ENCODE results near the gene PRR16. TPM values are rescaled to one million over a fixed set of nuclear protein-coding genes. Genes with fewer than 3 reads are reported as not detected.

The PRR16 gene
- total RNA-seq, 1 experiment from 2014 or later = 20.8 TPM

- DNase-seq (ENCODE audit: low read depth) = peak; percentile 57
These were observed 52.7 kb downstream of the PRR16 start for GRCh38 chr5:120516805-120517204.

DNA sequence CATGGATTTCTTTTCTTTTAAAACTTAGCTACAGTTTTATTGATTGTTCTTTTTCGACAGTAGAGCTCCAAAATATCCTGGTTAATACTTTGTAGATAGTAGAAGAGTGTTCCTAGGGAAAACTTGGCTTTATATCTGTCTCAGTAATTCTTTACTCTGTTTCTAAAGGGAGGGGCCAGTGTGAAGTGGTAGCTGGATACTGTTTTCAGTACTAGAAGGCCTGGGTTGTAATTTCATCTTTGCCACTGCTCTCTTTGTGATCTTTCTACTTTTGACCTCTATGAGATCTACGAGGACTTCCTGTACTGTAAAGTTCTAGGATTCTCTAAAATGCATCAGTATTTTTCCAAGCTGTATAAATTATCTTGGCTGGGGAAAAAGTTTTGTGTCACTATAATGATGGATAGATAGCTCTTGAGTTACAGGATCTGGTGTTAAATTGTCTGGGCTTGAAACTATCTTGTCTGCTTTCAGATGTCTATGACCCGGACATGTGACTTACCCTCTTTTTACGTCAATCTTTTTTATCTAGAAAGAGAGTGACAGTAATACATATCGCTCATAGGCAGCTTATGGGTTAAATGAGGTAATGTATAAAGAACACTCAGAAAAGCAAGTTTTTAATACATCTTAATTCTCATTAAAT lies 53.6 kb downstream of the PRR16 start:
- no peak for DNase-seq (ENCODE audit: low read depth)

DNA sequence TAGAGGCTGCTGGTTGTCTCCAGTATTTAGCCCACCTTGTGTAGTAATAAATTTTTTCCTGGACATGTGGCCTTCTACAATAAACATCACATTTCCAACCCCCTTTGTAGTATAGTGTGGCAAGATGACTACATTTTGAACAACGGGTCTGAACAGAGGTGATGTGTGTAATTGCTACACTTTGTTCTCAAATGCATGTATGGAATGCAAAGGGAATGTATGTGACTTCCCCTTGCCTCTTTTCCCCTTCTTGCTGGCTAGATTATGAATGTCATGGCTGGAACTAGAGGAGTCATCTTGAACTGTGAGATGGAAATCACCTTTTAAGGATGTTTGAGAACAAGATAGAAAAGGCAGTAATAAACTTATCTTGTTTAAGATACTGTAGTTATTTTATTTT lies 54.5 kb downstream of the PRR16 start:
- no peak for DNase-seq (ENCODE audit: low read depth)

DNA sequence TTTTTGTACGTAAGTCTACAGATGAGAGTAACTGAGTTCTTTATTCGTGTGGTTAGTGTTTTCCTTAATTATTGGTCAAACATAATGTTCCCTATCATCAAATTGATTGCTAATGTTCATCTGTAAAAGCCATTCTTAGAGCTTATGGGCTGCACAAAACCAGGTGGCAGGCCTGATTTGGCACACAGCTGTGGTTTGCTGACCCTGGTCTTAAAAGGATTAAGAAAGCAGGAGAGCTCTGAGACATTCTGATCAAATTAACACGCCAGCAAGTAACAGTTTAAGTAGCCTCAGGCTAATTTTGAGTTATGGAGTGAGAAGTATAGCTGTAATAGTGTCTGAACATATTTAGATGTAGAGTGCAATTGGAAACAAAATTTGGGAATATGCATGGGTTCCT lies 63.2 kb downstream of the PRR16 start:
- DNase-seq (ENCODE audit: low read depth) = no peak

- DNase-seq (ENCODE audit: low read depth) = no peak
These were observed 64.5 kb downstream of the PRR16 start for GRCh38 chr5:120528609-120529008.

DNA sequence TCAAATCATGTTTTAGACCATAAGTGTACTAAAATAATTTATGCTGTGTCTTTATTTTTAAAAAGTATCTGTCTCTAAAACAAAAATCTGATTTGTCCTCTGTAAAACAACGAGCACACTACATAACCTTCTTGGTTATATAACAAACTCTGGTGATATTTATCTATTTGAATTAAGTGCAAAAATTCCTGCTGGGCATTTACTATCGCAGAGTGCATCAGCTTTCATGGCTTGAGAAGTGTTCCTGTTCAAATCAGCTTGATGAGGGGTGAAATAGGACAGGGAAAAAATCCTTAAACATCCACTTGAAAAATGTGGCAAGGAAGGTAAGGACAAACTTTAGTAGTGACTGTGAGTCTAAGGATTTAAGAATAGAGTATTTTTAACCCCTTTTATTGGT lies 65.3 kb downstream of the PRR16 start:
- no peak for DNase-seq (ENCODE audit: low read depth)

- no peak for DNase-seq (ENCODE audit: low read depth)
These were observed 67.1 kb downstream of the PRR16 start for GRCh38 chr5:120531215-120531614.

DNA sequence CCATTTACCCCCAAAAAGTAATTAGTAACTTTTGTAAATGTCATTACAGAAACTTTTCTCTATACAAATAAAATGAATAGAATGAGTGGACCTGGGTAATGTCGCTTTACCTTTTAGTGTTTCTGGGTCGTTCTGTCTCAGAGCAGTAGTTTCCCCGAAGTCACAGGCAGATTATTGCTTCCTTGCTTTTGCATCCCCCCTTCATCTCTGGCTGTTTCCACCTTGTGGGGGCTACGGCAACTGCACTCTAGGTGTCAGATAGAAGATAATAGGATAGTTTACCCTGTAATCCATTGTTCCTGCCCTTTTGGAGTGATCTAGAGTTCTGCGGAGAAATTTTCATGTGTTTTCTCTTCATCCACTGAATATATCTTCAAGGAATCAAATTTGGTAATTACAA lies 68.7 kb downstream of the PRR16 start:
- no peak for DNase-seq (ENCODE audit: low read depth)

- DNase-seq (ENCODE audit: low read depth) = no peak
These were observed 69.5 kb downstream of the PRR16 start for GRCh38 chr5:120533581-120533980.

GRCh38 chr5:120535900-120536299 lies 71.8 kb downstream of the PRR16 start:
- DNase-seq (ENCODE audit: low read depth) = peak; percentile 74

DNA sequence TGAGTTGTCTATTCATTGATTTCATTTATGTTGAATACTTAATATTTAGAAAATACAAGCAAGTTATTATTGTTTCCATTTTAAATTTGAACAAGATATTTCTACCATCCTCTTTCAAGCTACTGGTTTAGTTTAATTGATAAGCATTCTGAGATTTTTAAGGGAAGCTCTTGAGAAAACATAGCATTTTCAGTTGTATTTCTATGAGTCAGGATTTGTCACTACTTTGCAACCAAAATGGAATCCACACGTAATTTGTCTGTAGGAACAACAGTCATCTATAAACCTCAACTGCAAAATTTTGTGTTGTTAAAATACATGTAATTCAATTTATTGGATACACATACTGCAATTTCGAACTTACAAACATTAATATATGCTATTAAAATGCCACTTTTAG lies 74.0 kb downstream of the PRR16 start:
- peak; percentile 66 for DNase-seq (ENCODE audit: low read depth)

DNA sequence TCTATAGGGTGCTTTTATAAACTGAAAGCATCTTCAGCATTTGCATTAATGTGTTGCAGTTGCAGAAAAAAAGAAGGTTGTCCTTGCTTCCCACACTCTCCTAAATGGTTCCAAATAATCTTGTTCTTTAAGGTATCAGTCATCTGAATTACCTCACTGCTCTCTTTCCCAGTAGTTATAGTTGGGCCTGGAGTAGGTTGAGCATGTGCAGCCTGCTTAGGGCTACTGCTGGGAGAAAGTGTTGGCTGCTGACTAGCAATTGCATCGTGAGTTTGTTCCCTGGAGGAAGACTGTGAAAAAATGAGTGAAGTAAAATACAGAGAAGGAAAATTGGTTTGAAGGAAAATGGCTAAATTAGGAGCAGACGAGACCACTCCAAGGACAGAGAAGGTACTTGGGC lies 74.5 kb downstream of the PRR16 start:
- peak; percentile 74 for DNase-seq (ENCODE audit: low read depth)

DNA sequence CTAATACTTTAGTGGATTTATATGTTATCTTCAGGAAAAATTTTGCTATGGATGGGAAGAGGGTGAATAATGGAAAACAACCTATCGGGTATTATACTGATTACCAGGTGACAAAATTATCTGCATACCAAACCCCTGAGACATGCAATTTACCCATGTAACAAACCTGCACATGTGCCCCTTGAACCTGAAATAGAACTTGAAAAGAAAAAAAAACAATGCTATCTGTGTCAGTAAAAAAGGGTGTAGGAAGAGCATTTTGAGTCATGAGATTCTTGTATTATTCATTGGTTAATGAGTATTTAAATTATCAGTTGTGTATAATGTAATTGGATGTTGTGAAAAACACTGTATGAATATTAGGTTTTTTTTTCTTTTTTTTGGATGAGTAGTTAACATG lies 75.4 kb downstream of the PRR16 start:
- peak; percentile 51 for DNase-seq (ENCODE audit: low read depth)

DNA sequence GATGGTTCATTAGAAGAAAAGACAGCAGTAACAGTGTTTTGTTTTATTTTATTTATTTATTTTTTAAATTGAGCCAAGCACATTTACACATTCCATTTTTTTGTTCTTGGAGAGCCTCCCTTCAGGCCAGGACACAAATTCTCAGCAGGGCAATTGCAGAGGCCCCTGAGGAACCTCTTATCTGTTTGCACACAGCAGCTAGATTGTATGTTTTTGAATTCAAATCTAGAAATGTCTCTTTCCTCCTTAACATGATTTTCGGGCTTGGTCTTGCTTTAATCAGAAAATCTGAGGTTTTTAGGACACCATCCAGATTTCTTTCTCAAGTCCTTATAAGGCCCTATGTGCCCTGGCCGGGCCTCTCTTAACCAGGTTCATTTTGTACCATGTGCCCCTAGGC lies 76.0 kb downstream of the PRR16 start:
- DNase-seq (ENCODE audit: low read depth) = no peak

DNA sequence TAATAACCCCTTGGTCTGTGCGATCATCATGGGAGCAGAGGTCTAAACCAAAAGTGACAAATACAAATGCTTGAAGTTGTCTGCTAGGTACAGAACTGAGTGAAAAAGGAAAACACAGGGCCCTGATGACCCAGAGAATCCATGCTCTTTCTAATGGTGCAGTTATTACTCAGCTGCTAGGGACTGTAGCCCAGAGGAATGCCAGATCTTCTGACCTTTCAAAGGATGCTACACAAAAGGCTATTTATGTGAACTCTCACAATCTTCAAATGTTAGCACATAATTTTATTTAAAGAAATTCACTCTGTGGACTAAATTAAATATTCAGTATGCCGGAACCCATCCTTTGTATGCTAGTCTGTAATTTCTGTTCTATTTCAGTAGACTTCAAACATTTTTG lies 79.9 kb downstream of the PRR16 start:
- no peak for DNase-seq (ENCODE audit: low read depth)

DNA sequence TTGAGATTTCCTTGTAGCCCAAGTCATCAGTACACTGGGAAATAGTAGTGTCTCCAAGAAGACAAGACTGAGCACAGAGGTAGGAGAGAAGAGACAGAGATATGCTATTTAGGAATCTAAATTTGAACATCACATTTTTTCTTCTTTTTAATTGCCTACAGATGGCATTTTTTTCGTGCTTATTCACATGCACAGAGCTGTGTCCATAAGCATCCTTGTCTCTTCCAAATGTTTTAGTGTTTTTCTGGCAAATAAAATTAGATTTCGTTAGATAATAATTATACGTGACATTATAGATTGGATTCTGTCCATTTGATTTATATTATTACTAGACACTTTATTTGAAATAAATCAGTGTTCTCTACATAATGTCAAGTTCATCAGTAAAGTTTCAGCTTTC lies 80.9 kb downstream of the PRR16 start:
- DNase-seq (ENCODE audit: low read depth) = no peak

- DNase-seq (ENCODE audit: low read depth) = no peak
These were observed 81.9 kb downstream of the PRR16 start for GRCh38 chr5:120545951-120546350.

DNA sequence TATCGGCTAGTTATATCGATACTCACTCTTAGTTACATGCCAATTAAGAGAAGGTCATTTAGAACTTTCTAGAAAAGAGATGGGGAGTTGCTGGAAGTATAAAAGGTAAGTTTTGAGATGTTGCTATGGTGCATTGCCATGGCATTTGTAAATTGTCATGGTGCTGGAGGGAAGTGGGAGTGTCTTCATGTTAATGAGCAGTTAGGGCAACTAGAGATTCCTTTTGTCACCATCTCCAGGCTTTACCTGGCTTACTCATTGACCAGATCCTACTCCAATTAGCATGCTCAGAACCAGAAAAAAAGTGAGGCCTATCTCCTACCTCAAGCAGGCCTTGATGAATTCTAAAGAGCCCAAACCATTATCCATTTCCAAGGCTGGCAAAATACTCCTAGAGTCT lies 82.8 kb downstream of the PRR16 start:
- DNase-seq (ENCODE audit: low read depth) = peak; percentile 65

- peak; percentile 57 for DNase-seq (ENCODE audit: low read depth)
These were observed 86.3 kb downstream of the PRR16 start for GRCh38 chr5:120550358-120550757.

GRCh38 chr5:120552638-120553037 lies 88.5 kb downstream of the PRR16 start:
- peak; percentile 69 for DNase-seq (ENCODE audit: low read depth)

DNA sequence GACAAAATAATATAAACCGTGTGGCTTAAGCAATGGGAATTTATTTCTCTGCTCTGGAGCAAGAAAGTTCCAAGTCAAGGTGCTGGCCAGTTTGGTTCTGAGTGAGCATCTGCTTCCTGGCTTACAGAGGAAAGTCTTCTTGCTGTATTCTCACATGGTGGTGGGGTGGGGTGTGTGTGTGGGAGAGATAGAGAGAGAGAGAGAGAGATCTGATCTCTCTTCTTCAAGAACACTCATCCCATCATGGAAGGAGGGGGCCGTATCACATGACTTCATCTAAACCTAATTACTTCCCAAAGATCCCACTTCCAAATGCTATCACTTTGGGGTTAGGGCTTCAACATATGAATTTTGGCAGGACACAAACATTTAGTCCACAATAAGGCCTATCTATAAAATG lies 91.2 kb downstream of the PRR16 start:
- DNase-seq (ENCODE audit: low read depth) = no peak

DNA sequence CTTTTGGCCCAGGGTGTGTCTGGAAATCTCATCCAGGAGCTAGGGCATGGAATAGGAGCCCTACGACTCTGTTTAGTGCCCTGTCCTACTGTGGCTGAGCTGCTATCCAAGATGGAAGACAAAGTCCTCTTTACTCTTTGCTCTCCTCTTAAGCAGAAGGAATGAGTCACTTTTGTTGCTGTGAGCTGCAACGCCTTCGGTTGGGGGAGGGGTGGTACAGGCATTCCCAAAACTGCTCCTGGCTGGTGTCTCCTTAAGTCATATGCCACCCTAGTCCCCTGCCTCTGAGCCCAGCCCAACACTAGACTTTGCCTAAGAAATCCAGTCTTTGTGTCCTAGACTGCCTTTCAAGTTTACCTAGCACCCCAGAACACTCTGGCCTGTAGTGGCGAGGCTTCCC lies 99.9 kb downstream of the PRR16 start:
- peak; percentile 40 for DNase-seq (ENCODE audit: low read depth)

DNA sequence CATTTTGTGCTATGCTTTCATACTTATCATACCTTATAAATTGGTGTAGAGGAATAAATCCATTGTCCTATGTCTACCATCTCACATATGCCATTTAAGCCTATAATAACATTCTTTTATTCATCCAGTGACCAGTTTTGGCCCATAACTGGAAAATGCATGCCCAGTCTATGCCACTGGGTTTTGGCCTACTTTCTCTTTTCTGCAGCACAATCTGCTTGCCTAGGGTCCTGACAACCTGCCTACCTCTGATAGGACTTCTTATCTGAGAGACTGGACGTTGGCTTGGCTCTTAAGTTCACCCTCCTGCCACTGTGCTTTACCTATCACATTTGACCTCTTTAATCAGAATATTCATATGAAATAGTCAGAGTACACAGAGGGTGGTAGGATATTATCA lies 103.0 kb downstream of the PRR16 start:
- DNase-seq (ENCODE audit: low read depth) = no peak

DNA sequence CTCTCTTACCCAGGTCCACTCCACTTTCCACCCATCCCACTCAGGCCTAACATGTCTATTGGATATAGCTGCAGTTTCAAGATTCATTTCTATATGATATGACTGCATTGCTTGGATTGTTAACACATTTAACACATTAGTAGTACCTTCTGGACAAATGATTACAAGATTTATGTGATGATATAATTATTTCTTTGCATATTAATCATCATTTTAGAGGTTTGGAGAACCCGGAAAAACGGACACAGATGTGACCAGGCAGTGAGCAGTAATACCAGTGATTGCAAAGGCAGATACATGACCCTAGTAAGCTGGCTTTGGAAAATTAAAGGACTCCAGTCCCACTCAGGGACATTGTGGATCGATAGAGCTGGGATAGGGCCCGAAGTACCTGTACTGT lies 103.8 kb downstream of the PRR16 start:
- DNase-seq (ENCODE audit: low read depth) = no peak
